GM19193 (cell line): ENCODE measurements around the gene TOR4A.

Experiments used
- POLR2A ChIP-seq: IDR thresholded peaks from 4 replicates; pipeline ENCODE4 v1.6.1; 2011; ENCODE audit not compliant: insufficient read depth, insufficient read length; ENCODE audit errors: extremely low read depth

TOR4A gene

DNA sequence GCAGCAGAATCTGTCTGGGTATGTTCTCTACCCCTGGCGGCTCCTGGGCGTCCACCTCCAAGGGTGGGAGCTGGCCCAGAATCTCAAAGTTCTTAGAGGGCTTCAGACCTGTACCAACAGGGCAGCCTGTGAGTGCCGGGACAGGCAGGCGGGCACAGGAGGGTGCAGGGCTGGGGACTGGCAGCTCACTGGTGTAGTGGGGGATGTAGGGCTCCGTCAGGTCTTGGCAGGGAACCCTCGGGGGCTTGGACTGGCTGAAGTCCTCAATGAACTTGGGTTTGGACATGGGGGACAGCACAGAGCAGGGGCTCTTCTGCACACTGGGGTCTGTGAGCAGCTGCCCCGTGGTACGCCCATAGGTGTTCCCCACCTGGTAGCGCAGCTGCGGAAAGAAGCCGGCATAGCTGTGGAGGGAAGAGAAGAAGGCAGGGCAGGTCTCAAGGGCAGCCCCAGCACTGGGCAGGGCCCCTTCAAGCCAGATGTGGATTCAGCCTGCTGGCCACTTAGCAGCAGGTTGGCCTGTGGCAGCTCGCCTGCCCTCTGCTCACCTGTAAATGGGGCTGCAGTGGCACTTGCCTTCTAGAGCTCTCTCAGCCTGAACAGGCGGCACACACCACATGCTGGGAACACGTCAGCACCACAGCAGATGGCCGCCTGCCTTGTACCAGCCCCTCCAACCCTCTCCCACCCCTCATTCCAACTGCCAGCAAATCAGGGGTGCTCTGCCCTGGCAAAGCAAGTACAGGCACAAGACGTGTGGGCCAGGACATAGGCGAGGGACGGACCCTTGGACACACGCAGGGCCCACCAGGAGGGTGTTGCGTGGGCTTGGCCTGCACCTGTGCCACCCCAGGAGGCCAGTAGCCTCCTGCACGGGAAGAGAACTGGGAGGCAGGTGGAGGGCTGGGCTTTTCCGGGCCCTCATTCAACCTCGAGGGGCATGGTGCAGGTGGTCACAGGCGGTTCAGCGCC is 31.8 kb upstream of the TOR4A start:
- no peak for TF ChIP-seq POLR2A

DNA sequence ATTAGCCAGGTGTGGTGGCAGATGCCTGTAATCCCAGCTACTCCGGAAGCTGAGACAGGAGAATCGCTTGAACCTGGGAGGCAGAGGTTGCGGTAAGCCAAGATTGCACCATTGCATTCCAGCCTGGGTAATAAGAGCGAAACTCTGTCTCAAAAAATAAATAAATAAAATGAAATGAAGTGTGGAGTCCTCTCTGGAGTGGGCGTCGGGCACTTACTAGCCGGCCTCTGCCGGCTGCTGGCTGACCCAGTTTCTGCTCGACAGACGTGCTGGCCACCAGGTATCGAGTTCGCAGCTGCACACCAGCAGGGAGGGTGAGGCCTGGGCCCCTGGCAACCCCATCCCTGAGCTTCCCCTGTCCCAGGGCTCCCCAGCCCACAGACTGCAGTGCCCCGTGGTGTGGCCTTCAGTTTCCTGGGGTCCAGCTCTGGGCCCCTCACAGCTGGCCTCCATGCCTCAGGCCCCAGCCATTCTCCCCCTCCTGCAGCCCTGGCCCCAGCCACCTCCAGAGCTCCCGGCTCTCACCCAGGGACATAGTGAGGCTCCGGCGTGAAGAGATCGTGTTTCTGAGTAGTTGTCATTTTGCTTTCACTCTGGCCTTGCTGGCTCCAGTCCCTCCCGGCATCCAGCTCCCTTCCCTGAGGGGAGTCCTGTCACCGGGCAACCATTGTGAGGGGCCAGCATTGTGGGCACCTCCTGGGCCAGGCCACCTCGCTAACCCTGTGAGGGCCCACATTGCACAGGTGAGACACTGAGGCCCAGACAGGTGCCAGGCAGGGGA is 30.2 kb upstream of the TOR4A start:
- TF ChIP-seq POLR2A, result no peak

DNA sequence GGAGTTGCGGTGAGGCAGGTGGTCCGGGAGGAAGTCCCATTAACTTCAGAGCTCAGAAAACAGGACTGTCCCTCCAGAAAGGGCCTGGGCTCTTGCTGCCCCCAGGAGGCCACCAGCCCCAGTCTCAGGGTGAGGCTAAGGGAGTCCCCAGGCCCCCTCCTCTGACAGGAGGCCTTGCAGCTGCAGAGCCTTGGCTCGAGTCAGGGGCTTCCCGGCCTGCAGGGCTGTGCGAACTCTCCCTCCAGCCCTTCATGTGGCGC is 29.7 kb upstream of the TOR4A start:
- TF ChIP-seq POLR2A, result no peak

DNA sequence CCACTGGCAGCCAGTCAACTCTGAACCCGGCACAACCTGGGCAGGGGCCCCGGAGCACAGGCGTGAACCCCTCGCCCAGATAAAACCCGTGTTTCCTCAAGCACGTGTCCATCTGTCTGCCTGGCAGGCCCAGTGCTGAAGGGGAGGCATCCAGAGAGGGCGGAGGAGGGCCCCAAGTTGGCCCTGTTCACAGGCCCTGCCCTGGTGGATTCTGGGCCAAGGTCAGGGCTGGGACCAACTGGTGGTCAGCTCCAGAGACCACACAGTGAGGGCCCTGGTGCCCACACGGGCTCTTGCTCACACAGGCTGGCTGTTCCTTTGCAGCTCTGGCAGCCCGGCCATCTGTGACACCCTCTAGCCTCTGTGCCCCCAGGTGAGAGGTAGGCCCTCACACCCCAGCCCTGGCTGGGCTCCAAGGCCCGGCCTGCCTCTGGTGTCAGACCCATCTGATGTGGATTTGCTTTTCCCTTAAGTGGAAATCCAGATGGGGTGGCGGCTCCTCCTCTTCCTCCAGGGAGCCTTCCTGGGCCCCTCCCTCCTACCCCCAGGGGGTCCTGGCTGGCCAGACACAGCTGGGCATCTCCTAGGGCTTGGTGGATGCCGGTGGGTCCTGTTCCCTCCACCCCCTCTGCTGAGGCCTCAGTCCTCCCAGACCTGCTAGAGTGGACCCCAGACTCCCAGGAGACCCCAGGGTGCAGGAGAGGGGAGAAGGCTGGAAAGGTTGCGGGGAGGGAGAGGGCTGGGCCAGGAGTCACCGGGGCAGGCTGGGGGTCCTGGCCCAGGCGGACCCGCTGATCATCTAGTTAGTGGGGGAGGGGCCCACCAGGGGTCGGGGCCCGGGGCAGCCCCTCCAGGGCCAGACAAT is 27.0 kb upstream of the TOR4A start:
- TF ChIP-seq POLR2A, result no peak

DNA sequence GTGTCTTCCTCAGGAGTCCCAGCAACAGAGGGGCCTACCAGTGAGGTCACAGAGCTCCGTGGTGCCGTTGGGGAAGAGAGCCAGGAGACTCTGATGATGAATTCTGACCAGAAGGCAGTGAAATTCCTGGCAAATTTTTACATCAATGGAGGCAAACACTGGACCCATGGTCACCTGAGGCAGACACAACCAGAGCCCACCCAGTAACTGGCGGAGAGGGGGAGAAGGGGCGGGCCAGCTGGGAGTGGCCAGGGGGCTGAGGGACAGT is 26.4 kb upstream of the TOR4A start, which contains the start of gene STPG3:
STPG3 (plus strand) TSS at position 93 of the 268 bp plus-strand sequence; CDS start at position 94, 1 bp downstream.
- no peak for TF ChIP-seq POLR2A

DNA sequence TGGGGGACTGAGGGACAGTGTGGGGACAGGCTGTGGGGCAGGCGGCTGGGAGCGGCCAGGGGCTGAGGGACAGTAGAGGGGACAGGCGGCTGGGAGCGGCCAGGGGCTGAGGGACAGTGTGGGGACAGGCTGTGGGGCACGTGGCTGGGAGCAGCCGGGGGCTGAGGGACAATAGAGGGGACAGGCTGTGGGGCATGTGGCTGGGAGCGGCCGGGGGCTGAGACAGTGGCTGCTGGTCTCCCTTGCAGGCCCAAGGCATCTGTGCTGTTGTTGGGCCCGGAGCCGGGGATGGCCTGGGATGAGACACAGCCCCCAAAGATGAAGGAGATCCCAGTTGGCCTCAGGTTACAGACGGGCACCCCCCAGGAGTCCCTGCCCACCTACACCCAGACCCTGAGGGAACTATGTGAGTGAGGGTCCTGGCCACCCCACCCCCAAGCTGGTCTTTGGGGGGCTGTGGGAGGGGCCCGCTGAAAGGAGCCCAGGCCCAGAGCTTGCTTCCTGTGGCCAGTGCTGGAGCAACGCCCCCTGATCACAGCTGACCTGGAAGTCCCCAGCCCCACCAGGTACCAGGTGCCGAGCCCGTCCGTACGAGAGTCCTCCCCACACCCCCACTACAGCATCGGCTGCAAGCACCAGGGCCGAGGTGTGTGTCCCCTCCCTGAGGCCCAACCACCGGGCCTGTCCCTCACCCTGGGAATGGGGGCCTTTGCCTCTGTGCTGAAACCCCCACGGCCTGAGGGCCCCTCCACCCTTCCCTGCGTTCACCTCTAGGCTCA is 25.8 kb upstream of the TOR4A start:
- TF ChIP-seq POLR2A, result no peak

DNA sequence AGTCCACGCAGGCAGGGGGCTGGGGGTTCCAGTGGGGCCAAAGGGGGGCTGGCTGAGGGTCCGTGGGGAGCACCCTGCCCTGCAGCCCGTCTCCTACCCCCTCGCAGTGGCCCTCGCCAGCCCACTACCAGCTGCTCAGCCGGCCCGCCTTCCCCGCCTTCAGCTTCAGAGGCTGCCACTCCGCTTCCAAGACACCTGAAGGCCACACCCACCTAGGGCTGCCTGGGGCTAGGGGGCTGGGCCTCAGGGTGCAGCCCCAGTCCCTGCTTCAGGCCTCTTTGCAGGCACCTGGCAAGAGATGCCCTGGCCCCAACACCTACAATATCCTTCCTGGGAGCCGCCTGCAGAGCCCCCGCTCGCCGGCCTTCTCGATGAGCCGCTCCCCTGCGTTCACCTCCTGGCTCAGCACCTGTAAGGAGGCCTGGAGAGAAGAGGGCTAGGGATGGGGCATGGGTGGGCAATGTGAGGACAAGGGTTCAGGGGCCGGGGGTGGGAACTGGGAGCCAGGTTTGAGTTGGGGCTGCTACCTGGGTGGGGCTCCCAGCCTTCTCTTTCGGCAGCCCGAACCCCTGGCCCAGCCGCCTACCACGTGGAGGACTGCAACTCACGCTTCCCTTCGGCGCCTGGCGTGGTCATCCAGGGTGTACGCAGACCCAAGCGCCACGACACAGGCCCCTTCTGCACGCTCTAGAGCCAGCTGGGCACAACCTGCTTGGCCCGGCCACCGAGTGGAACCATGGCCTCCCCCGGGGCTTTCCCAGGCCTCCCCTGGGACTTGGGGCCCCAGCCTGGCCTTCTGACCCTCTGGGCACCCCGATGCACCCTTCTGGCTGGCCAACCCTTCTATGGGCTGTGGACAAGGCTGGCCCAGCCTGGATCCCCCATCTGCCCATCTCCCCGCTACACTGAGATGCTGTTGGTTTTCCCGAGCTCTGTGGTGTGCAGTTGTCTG is 24.7 kb upstream of the TOR4A start:
- no peak for TF ChIP-seq POLR2A

DNA sequence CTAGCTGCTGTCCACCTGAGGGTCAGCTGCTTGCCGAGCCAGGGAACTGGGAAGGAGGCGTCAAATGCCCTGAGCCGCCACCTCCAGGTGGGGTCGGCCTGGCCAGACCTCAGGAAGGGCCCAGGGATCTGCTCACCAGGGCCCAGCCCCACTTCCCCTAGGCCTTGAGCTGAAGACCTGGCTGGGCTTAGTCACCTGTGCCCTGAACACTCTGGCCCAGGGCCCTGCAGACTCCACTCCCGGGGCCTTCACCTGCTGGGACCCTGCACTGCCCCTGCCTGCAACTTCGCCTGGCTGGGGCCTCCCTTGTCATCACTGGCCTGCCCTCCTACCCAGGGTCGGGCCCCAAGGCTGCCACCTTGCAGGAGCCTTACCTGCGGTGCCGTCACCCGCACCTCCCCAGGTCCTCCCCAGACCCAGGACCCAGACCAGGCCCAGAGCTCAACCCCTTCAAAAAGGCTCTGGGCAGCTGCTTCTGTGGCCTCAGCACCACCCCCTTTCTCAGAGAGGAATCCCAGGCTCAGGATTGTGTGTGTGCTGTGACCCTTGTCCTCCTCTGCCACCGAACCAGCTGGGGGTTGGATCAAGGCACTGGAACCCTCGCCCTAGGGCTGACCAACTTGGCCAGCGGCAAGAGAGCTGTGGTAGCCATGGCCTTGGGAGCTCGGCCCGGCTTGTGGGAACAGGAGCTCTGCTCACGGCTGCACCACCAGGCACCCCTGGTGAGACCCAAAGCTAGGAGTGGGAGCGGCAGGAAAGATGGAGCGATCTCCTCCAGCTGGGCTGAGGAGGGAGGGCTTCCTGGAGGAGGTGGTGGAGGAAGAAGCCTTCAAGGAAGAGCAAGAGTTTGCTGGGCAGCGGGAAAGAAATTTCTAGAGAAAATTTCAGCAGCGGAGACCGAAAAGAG is 23.6 kb upstream of the TOR4A start:
- no peak for TF ChIP-seq POLR2A

DNA sequence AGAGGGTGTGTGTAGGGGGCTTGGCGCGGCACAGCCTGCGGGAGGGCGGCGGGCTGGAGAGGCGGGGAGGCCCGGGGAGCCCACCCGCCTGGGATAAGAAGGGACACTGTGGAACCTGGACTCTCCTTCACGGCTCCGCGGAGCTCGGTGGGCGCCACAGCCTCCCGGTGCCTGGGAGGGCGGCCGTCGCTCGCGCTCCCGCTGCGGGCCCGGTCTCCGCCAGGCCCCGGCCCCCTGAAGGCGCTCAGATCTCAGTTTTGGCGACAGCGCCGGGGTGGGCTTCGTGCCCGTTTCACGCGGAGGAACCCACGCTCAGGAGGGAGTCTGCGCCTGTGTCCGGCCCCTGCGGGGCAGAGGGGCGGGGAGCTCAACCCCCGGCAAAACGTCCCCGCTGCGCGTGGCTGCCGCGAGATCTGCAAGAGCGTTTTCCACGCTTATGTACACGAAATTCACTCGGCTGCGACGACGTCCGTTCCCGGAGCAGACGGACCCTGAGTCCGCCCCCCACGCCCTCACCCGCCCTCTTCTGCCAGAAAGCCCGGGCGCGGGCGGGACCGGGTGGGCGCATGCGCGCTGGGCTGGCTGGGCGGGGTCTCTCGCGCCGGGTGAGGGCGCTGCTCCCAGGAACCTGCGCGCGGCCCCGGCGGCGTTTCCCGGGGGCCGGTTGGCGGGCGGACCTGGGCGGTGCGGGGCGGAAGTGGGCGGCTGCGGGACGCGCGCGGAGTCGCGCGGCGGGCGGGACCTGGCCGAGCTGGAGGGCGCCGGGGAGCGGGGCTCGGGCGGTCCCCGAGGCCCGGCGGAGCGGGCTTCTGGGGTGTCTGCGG is 22.7 kb upstream of the TOR4A start, which contains the start of gene NELFB:
NELFB (plus strand) TSS at position 704 of the 824 bp plus-strand sequence.
- peak; percentile 72 for TF ChIP-seq POLR2A

DNA sequence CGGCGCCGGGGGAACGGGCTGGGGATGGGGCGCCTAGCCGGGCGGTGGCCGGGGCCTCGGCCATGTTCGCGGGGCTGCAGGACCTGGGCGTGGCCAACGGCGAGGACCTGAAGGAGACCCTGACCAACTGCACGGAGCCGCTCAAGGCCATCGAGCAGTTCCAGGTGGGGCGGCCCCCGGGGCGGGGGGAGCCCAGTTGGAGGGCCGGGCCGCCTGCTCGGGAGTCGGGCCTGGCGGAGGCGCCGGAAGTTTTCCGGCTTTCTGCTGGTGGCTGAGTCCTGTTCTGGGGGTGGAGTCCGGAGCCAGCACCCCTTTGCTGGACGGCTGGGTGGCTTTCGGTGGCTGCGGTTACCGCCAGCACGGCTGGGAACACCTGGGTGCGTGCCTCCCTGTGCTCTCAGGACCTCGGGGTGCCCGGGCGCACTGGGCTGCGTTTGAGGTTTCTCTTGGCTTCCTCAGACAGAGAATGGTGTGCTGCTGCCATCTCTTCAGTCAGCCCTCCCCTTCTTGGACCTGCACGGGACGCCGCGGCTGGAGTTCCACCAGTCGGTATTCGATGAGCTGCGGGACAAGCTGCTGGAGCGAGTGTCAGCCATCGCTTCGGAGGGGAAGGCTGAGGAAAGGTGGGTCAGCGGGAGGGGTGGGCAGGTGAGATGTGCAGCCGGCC is 21.9 kb upstream of the TOR4A start:
- TF ChIP-seq POLR2A, result no peak

DNA sequence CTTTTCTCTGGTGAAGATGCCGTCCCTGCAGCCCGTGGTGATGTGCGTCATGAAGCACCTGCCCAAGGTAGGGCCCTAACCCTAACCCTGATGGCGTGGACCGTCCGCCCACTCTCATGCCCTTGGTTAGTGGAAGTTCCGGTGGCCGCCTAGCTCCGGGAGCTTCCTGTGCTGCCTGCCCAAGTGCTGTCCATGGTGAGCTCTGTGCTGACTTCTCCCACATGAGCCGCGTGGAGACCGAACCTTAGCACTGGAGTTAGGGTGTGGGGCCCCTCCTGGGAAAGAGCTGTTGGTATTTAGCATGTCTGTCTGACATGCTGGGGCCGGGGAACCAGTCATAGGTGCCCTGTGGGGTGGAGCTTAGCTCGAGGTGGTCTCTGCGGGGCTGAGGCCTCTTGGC is 21.2 kb upstream of the TOR4A start:
- no peak for TF ChIP-seq POLR2A
